GM23338 (cell line): Measurements from ENCODE around the gene RAB25. TPM values are rescaled to one million over a fixed set of nuclear protein-coding genes. Genes with fewer than 3 reads are reported as not detected.
A peak's percentile ranks its signal among the peaks of the same experiment; 100 is the strongest.

Experiments
- ATAC-seq: fragments of 200-7000 bp; cut with Tn5 transposase; 3 replicates; pipeline ENCODE4 v1.9.1; 2020
- DNase-seq: peaks from one replicate; pipeline ENCODE4 v3.0.0-alpha.2; 2015; ENCODE audit warnings: low spot score
- H2AFZ ChIP-seq: fragments of 200-600 bp; sonication (generic); 2 replicates; pipeline ENCODE4 v1.8.0; 2016; ENCODE audit warnings: antibody characterized with exemption, mild to moderate bottlenecking, moderate library complexity
- H3F3A ChIP-seq: fragments of 200-600 bp; sonication (generic); replicated peaks from 2 replicates; pipeline ENCODE4 v1.8.0; 2017; ENCODE audit warnings: antibody characterized with exemption, mixed run types, low read depth
- H3K27ac ChIP-seq: fragments of 200-600 bp; sonication (generic); 2 replicates; pipeline ENCODE4 v1.6.1; 2016; ENCODE audit warnings: low read depth
- H3K27me3 ChIP-seq: fragments of 200-600 bp; sonication (generic); 2 replicates; pipeline ENCODE4 v1.8.0; 2016; ENCODE audit warnings: mild to moderate bottlenecking, mixed run types, moderate library complexity; ENCODE audit not compliant: insufficient read depth
- H3K36me3 ChIP-seq: fragments of 200-600 bp; sonication (generic); 2 replicates; pipeline ENCODE4 v1.8.0; 2016; ENCODE audit warnings: mild to moderate bottlenecking; ENCODE audit not compliant: insufficient read depth
- H3K4me1 ChIP-seq: fragments of 200-600 bp; sonication (generic); 2 replicates; pipeline ENCODE4 v1.8.0; 2016; ENCODE audit warnings: mild to moderate bottlenecking, moderate library complexity; ENCODE audit not compliant: insufficient read depth
- H3K4me2 ChIP-seq: fragments of 200-600 bp; sonication (generic); 2 replicates; pipeline ENCODE4 v1.7.1; 2017; ENCODE audit warnings: mixed run types
- H3K4me3 ChIP-seq: fragments of 200-600 bp; sonication (generic); 2 replicates; pipeline ENCODE4 v1.6.1; 2016; ENCODE audit warnings: mixed run types
- H3K79me2 ChIP-seq: fragments of 200-600 bp; sonication (generic); replicated peaks from 2 replicates; pipeline ENCODE4 v1.8.0; 2017; ENCODE audit warnings: mild to moderate bottlenecking; ENCODE audit not compliant: insufficient read depth
- H3K9me2 ChIP-seq: fragments of 200-600 bp; sonication (generic); 2 replicates; pipeline ENCODE4 v1.8.0; 2017; ENCODE audit not compliant: insufficient read depth
- H4K20me1 ChIP-seq: fragments of 200-600 bp; sonication (generic); replicated peaks from 2 replicates; pipeline ENCODE4 v1.8.0; 2017; ENCODE audit warnings: mild to moderate bottlenecking; ENCODE audit not compliant: insufficient read depth
- H3K27ac Mint-ChIP-seq: 2 replicates; pipeline ENCODE4 v1.8.0; 2020; ENCODE audit warnings: inconsistent platforms, mild to moderate bottlenecking, moderate library complexity, mixed read lengths
- H3K27me3 Mint-ChIP-seq: 3 replicates; pipeline ENCODE4 v1.8.0; 2022; ENCODE audit warnings: low read depth, mild to moderate bottlenecking, moderate library complexity, mixed read lengths, inconsistent platforms; ENCODE audit not compliant: insufficient read depth, poor library complexity
- H3K36me3 Mint-ChIP-seq: 3 replicates; pipeline ENCODE4 v1.8.0; 2021; ENCODE audit warnings: low read depth, mild to moderate bottlenecking, inconsistent platforms, moderate library complexity, mixed read lengths
- H3K4me1 Mint-ChIP-seq: 3 replicates; pipeline ENCODE4 v1.8.0; 2020; ENCODE audit warnings: mild to moderate bottlenecking, inconsistent platforms, mixed read lengths
- H3K4me3 Mint-ChIP-seq: 3 replicates; pipeline ENCODE4 v1.8.0; 2021; ENCODE audit warnings: moderate library complexity, mild to moderate bottlenecking, inconsistent platforms, mixed read lengths
- H3K9me3 Mint-ChIP-seq: 3 replicates; pipeline ENCODE4 v1.8.0; 2020; ENCODE audit warnings: moderate library complexity, mild to moderate bottlenecking, inconsistent platforms, mixed read lengths
- NANOG ChIP-seq: IDR thresholded peaks from 2 replicates; pipeline ENCODE4 v1.6.1; 2016; ENCODE audit warnings: antibody characterized with exemption, borderline replicate concordance
- STAT1 ChIP-seq: IDR thresholded peaks from one replicate; pipeline ENCODE4 v1.6.1; 2016; ENCODE audit warnings: antibody characterized with exemption; ENCODE audit not compliant: unreplicated experiment
- ZNF114 ChIP-seq: fragments of 250-450 bp; sonication (Bioruptor Pico); IDR thresholded peaks from 2 replicates; pipeline ENCODE4 v1.5.0; 2020; ENCODE audit warnings: mild to moderate bottlenecking, moderate library complexity
- polyA plus RNA-seq: library from polyadenylated mRNA; unstranded; fragments of >200 nt; fragmentation: Nextera tagmentation; extraction: Ambion mirVana; gene quantifications from 2 replicates; pipeline ENCODE4 v1.2.1, GENCODE V29; 2016
- total RNA-seq: library from RNA; depleted of rRNA; stranded (reverse); fragments of >200 nt; shearing (Covaris generic); gene quantifications from 2 replicates; pipeline ENCODE4 v1.2.3, GENCODE V29; 2014
- TF ChIP-seq, protein P1 (sequence below): IDR thresholded peaks from one replicate; pipeline ENCODE4 v1.6.1; 2018; ENCODE audit warnings: antibody characterized with exemption; ENCODE audit not compliant: unreplicated experiment
- TF ChIP-seq, protein P2 (sequence below), 2 experiments: fragments of 200-600 bp in 1 of 2; sonication (generic) in 1 of 2; conservative IDR thresholded peaks; 2 replicates each; pipeline versions ENCODE4 v1.5.1 to v1.6.1; 2016 to 2017; ENCODE audit warnings: antibody characterized with exemption in 2 of 2, low read depth in 2 of 2, mild to moderate bottlenecking in 2 of 2, moderate library complexity in 1 of 2
- TF ChIP-seq, protein P3 (sequence below): IDR thresholded peaks from 2 replicates; pipeline ENCODE4 v1.6.1; 2016; ENCODE audit warnings: antibody characterized with exemption
- TF ChIP-seq, protein P4 (sequence below): fragments of 250-450 bp; sonication (Bioruptor Pico); IDR thresholded peaks from 2 replicates; pipeline ENCODE4 v1.5.0; 2020; ENCODE audit warnings: mild to moderate bottlenecking, moderate library complexity

Gene RAB25
- total and polyA plus RNA-seq, 2 experiments from 2014 or later, result 30.0 to 42.7 TPM

DNA sequence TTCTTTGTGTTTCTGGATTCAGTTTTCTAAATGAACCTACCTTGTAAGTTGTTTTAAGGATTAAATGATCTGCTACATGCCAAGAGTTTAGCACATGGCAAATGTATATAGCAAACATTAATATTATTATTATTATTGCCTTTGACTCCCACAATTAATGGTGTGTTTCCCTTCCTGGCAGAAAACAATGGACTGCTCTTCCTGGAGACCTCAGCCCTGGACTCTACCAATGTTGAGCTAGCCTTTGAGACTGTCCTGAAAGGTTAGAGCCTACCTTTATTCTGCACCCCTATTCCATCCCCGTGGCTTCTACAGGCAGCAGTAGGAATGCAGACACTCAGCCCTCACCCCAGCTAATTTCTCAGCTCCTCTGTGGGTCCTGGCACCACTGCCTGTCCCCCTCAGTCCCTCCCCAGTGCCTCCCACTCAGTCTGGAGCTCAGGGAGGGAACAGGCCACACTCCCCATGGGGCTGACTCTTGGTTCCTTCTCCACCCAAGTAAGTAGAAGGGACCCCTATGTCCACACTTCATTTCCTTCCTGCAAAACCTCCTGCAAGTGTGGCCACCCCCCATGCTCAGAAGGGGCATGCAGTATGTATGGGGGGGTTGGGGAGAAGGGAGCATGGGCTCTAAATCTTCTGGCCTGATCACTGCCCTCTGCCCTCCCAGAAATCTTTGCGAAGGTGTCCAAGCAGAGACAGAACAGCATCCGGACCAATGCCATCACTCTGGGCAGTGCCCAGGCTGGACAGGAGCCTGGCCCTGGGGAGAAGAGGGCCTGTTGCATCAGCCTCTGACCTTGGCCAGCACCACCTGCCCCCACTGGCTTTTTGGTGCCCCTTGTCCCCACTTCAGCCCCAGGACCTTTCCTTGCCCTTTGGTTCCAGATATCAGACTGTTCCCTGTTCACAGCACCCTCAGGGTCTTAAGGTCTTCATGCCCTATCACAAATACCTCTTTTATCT is 8.8 kb downstream of the RAB25 start:
- Mint-ChIP-seq H3K27me3 (peaks cover 17% of the 10 kb centered on the region), H3K36me3 (peaks cover 48% of the 10 kb centered on the region), H3K4me1 (peaks cover 57% of the 10 kb centered on the region), H3K27ac (peak overlapping the region; percentile 40), H3K4me3 (no peak overlapping the region; the same call in 2 of the 3 replicates), H3K9me3 (no peaks in the 10 kb centered on the region; the same call in 2 of the 3 replicates)
- Histone ChIP-seq H3K27me3 (no peaks in the 10 kb centered on the region), H3K4me2 (no peak overlapping the region), H3K79me2 (peaks cover under 1% of the 10 kb centered on the region; the same call in 1 of the 2 replicates), H3K27ac (no peak overlapping the region), H3K9me2 (no peaks in the 10 kb centered on the region), H2AFZ (no peak overlapping the region), H3F3A (peaks cover 25% of the 10 kb centered on the region), H3K36me3 (no peaks in the 10 kb centered on the region), H3K4me3 (no peak overlapping the region), H3K4me1 (peaks cover 44% of the 10 kb centered on the region), H4K20me1 (peaks cover 6% of the 10 kb centered on the region)
- no peak for TF ChIP-seq ZNF114 (CRISPR knock-in tag)
- TF ChIP-seq, protein P1, sequence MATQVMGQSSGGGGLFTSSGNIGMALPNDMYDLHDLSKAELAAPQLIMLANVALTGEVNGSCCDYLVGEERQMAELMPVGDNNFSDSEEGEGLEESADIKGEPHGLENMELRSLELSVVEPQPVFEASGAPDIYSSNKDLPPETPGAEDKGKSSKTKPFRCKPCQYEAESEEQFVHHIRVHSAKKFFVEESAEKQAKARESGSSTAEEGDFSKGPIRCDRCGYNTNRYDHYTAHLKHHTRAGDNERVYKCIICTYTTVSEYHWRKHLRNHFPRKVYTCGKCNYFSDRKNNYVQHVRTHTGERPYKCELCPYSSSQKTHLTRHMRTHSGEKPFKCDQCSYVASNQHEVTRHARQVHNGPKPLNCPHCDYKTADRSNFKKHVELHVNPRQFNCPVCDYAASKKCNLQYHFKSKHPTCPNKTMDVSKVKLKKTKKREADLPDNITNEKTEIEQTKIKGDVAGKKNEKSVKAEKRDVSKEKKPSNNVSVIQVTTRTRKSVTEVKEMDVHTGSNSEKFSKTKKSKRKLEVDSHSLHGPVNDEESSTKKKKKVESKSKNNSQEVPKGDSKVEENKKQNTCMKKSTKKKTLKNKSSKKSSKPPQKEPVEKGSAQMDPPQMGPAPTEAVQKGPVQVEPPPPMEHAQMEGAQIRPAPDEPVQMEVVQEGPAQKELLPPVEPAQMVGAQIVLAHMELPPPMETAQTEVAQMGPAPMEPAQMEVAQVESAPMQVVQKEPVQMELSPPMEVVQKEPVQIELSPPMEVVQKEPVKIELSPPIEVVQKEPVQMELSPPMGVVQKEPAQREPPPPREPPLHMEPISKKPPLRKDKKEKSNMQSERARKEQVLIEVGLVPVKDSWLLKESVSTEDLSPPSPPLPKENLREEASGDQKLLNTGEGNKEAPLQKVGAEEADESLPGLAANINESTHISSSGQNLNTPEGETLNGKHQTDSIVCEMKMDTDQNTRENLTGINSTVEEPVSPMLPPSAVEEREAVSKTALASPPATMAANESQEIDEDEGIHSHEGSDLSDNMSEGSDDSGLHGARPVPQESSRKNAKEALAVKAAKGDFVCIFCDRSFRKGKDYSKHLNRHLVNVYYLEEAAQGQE, result no peak
- ATAC-seq (no peak), DNase-seq (no peak)

DNA sequence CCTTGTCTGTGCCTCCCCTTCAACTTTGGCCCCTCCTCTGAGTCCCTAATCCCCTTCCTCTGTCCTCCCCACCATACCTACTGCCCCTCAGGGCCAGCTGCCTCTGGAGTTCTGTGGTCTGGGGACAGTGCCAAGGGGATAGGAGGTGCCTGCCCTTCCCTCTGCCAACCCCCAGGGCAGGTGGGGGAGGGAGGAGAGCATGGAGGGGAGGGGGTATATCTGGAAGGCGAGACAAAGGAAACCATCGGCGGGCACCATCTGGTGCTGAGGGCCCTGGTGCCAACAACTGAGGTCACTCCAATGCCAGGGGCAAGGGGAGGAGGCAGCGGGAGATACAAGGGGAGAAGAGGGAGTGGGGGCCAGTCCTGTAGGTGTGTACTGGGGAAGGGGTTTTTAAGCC is 9.6 kb downstream of the RAB25 start:
- H3K27me3 Mint-ChIP-seq, result peaks cover 22% of the 10 kb centered on the region
- DNase-seq (no peak), ATAC-seq (no peak)
- TF ChIP-seq, protein P2, sequence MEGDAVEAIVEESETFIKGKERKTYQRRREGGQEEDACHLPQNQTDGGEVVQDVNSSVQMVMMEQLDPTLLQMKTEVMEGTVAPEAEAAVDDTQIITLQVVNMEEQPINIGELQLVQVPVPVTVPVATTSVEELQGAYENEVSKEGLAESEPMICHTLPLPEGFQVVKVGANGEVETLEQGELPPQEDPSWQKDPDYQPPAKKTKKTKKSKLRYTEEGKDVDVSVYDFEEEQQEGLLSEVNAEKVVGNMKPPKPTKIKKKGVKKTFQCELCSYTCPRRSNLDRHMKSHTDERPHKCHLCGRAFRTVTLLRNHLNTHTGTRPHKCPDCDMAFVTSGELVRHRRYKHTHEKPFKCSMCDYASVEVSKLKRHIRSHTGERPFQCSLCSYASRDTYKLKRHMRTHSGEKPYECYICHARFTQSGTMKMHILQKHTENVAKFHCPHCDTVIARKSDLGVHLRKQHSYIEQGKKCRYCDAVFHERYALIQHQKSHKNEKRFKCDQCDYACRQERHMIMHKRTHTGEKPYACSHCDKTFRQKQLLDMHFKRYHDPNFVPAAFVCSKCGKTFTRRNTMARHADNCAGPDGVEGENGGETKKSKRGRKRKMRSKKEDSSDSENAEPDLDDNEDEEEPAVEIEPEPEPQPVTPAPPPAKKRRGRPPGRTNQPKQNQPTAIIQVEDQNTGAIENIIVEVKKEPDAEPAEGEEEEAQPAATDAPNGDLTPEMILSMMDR (conservative IDR thresholded peaks at IDR 0.05; ENCODE audit: low read depth in 2 of 2), result no peak
- TF ChIP-seq, protein P3, sequence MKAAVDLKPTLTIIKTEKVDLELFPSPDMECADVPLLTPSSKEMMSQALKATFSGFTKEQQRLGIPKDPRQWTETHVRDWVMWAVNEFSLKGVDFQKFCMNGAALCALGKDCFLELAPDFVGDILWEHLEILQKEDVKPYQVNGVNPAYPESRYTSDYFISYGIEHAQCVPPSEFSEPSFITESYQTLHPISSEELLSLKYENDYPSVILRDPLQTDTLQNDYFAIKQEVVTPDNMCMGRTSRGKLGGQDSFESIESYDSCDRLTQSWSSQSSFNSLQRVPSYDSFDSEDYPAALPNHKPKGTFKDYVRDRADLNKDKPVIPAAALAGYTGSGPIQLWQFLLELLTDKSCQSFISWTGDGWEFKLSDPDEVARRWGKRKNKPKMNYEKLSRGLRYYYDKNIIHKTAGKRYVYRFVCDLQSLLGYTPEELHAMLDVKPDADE, result no peak
- TF ChIP-seq NANOG, result no peak
- no peak for TF ChIP-seq STAT1
- TF ChIP-seq, protein P4, sequence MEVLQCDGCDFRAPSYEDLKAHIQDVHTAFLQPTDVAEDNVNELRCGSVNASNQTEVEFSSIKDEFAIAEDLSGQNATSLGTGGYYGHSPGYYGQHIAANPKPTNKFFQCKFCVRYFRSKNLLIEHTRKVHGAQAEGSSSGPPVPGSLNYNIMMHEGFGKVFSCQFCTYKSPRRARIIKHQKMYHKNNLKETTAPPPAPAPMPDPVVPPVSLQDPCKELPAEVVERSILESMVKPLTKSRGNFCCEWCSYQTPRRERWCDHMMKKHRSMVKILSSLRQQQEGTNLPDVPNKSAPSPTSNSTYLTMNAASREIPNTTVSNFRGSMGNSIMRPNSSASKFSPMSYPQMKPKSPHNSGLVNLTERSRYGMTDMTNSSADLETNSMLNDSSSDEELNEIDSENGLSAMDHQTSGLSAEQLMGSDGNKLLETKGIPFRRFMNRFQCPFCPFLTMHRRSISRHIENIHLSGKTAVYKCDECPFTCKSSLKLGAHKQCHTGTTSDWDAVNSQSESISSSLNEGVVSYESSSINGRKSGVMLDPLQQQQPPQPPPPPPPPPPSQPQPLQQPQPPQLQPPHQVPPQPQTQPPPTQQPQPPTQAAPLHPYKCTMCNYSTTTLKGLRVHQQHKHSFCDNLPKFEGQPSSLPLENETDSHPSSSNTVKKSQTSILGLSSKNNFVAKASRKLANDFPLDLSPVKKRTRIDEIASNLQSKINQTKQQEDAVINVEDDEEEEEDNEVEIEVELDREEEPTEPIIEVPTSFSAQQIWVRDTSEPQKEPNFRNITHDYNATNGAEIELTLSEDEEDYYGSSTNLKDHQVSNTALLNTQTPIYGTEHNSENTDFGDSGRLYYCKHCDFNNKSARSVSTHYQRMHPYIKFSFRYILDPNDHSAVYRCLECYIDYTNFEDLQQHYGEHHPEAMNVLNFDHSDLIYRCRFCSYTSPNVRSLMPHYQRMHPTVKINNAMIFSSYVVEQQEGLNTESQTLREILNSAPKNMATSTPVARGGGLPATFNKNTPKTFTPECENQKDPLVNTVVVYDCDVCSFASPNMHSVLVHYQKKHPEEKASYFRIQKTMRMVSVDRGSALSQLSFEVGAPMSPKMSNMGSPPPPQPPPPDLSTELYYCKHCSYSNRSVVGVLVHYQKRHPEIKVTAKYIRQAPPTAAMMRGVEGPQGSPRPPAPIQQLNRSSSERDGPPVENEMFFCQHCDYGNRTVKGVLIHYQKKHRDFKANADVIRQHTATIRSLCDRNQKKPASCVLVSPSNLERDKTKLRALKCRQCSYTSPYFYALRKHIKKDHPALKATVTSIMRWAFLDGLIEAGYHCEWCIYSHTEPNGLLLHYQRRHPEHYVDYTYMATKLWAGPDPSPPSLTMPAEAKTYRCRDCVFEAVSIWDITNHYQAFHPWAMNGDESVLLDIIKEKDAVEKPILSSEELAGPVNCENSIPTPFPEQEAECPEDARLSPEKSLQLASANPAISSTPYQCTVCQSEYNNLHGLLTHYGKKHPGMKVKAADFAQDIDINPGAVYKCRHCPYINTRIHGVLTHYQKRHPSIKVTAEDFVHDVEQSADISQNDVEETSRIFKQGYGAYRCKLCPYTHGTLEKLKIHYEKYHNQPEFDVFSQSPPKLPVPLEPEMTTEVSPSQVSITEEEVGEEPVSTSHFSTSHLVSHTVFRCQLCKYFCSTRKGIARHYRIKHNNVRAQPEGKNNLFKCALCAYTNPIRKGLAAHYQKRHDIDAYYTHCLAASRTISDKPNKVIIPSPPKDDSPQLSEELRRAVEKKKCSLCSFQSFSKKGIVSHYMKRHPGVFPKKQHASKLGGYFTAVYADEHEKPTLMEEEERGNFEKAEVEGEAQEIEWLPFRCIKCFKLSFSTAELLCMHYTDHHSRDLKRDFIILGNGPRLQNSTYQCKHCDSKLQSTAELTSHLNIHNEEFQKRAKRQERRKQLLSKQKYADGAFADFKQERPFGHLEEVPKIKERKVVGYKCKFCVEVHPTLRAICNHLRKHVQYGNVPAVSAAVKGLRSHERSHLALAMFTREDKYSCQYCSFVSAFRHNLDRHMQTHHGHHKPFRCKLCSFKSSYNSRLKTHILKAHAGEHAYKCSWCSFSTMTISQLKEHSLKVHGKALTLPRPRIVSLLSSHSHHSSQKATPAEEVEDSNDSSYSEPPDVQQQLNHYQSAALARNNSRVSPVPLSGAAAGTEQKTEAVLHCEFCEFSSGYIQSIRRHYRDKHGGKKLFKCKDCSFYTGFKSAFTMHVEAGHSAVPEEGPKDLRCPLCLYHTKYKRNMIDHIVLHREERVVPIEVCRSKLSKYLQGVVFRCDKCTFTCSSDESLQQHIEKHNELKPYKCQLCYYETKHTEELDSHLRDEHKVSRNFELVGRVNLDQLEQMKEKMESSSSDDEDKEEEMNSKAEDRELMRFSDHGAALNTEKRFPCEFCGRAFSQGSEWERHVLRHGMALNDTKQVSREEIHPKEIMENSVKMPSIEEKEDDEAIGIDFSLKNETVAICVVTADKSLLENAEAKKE (CRISPR knock-in tag), result no peak

More for the DNA sequence above, 9.6 kb downstream of the RAB25 start:
- Histone ChIP-seq H3K9me2 (no peaks in the 10 kb centered on the region), H3K36me3 (no peaks in the 10 kb centered on the region), H4K20me1 (peaks cover 13% of the 10 kb centered on the region; the same call in 1 of the 2 replicates), H3F3A (peaks cover 29% of the 10 kb centered on the region), H3K27ac (no peak overlapping the region), H3K4me3 (no peak overlapping the region), H3K4me1 (peaks cover 45% of the 10 kb centered on the region), H3K27me3 (no peaks in the 10 kb centered on the region), H3K4me2 (no peak overlapping the region), H3K79me2 (peaks cover 9% of the 10 kb centered on the region), H2AFZ (no peak overlapping the region)
- Mint-ChIP-seq H3K4me1 (peaks cover 58% of the 10 kb centered on the region), H3K4me3 (no peak overlapping the region; the same call in 2 of the 3 replicates), H3K9me3 (no peaks in the 10 kb centered on the region; the same call in 2 of the 3 replicates), H3K27ac (peak overlapping the region; percentile 40), H3K36me3 (peaks cover 54% of the 10 kb centered on the region)
